ENCODE measurements around the gene CYFIP1. TPM values are rescaled to one million over a fixed set of nuclear protein-coding genes. Genes with fewer than 3 reads are reported as not detected.

CYFIP1 gene
- total RNA-seq, 2 donors from 2014 or later: 134 to 139 TPM

DNA sequence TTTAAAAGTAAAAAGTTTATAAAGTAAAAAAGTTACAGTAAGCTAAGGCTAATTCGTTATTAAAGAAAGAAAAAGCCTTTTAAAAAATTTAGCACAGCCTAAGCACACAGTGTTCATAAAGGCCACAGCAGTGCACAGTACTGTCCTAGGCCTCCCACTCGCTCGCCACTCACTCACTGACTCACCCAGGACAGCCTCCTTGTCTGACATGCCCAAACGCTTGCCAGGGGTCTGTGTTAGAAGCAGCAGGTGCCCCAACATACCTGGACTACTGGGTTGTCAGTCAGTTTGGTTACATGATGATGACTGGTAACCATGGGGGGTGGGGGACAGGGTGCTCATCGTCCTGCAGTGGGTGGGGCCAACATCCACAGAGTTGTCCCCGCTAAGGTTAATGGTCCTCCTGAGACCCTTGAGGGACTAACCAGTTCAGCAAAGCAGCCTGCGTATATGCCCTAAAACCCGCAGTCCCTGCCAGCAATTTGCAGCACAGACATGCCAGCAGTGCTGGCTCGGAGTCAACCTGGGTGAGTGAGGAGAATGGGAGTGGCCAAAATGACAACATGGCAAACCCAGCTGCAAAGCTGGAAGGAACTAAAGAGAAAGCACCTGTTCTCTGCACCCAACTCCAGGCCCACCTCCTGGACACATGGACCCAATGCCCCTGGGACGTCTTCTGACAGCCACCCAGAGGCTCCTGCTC is 49.2 kb downstream of the CYFIP1 start:
- WGBS, 2 experiments (ENCODE audit: insufficient coverage in 1 of 2, insufficient read length in 1 of 2): 92 to 93% methylated on average over 7 to 10 of the region's 10 CpGs
- peaks cover 60% of the 10 kb centered on the region for H3K36me3 Mint-ChIP-seq (ENCODE audit: low read depth)
- H3K4me3 Mint-ChIP-seq: no peak overlapping the region
- no peak overlapping the region for H3K4me3 ChIP-seq (ENCODE audit: low read length)
- H3K27me3 ChIP-seq (ENCODE audit: control insufficient read depth, insufficient read depth, low read length, poor library complexity, severe bottlenecking): no peaks in the 10 kb centered on the region
- H3K27ac Mint-ChIP-seq: no peak overlapping the region
- no peaks in the 10 kb centered on the region for H3K9me3 Mint-ChIP-seq
- no peaks in the 10 kb centered on the region for H3K27me3 Mint-ChIP-seq (ENCODE audit: insufficient read depth)
- H3K27ac ChIP-seq (ENCODE audit: low read depth, low read length): no peak overlapping the region
- peaks cover 45% of the 10 kb centered on the region for H3K36me3 ChIP-seq (ENCODE audit: control insufficient read depth, insufficient read depth, low read length)
- H3K9me3 ChIP-seq (ENCODE audit: control insufficient read depth, low read length): no peaks in the 10 kb centered on the region
- H3K4me1 ChIP-seq (ENCODE audit: control insufficient read depth, insufficient read depth, low read length): no peaks in the 10 kb centered on the region
- no peak for DNase-seq
- no peaks in the 10 kb centered on the region for H3K4me1 Mint-ChIP-seq
- no peak overlapping the region for H3K9ac ChIP-seq (ENCODE audit: extremely low read depth, low read length, poor library complexity, severe bottlenecking)
- TF ChIP-seq, protein P1, sequence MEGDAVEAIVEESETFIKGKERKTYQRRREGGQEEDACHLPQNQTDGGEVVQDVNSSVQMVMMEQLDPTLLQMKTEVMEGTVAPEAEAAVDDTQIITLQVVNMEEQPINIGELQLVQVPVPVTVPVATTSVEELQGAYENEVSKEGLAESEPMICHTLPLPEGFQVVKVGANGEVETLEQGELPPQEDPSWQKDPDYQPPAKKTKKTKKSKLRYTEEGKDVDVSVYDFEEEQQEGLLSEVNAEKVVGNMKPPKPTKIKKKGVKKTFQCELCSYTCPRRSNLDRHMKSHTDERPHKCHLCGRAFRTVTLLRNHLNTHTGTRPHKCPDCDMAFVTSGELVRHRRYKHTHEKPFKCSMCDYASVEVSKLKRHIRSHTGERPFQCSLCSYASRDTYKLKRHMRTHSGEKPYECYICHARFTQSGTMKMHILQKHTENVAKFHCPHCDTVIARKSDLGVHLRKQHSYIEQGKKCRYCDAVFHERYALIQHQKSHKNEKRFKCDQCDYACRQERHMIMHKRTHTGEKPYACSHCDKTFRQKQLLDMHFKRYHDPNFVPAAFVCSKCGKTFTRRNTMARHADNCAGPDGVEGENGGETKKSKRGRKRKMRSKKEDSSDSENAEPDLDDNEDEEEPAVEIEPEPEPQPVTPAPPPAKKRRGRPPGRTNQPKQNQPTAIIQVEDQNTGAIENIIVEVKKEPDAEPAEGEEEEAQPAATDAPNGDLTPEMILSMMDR (conservative IDR thresholded peaks at IDR 0.05): no peak

DNA sequence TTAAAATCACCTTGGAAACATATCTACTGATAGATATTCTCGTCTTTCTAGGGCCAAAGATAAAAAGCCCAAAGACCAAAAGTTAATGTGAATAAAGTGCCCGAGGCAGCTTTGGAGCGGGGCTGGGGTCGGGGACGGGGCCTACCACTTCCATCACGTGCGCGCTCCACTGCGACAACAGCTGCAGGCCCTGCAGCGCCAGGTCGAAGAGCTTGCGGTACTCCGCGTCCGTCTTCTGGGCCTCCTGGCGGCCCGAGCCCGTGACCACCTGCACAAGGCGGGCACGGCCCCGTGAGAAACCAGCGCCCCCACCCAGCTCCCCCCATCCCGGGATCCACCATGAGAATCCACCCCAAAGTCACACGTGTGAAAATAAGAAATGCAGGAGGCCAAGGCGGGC is 52.4 kb downstream of the CYFIP1 start:
- no peak overlapping the region for H3K27ac ChIP-seq (ENCODE audit: low read depth, low read length)
- WGBS, 2 experiments (ENCODE audit: insufficient coverage in 1 of 2, insufficient read length in 1 of 2): 96 to 98% methylated on average over 5 to 25 of the region's 25 CpGs

DNA sequence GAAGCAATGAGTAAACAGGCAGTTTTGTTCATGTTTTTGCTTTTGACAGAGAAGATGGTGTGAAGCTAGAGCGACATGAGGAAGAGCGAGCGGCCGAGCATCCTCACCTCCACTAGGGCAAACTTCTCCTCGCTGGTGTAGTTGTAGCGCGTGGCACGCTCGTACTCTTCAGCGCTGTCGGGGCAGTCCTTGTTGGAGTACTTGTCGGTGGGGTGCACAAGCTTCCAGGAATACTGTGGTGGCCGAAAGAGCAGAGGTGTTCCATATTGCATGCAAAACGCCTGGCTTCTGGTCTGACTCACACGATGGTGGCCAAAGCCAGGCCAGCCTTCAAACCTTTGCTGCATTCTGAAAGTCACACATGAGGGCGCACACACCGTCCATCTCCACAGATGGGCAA is 54.3 kb downstream of the CYFIP1 start:
- Histone ChIP-seq H3K36me3 (ENCODE audit: control insufficient read depth, insufficient read depth, low read length) (peaks cover 43% of the 10 kb centered on the region), H3K27me3 (ENCODE audit: control insufficient read depth, insufficient read depth, low read length, poor library complexity, severe bottlenecking) (no peaks in the 10 kb centered on the region), H3K4me3 (ENCODE audit: low read length) (no peak overlapping the region), H3K9ac (ENCODE audit: extremely low read depth, low read length, poor library complexity, severe bottlenecking) (no peak overlapping the region), H3K4me1 (ENCODE audit: control insufficient read depth, insufficient read depth, low read length) (no peaks in the 10 kb centered on the region), H3K27ac (ENCODE audit: low read depth, low read length) (no peak overlapping the region), H3K9me3 (ENCODE audit: control insufficient read depth, low read length) (no peaks in the 10 kb centered on the region)
- H3K4me3 Mint-ChIP-seq: no peak overlapping the region
- no peak for DNase-seq
- H3K4me1 Mint-ChIP-seq: no peaks in the 10 kb centered on the region
- peaks cover 56% of the 10 kb centered on the region for H3K36me3 Mint-ChIP-seq (ENCODE audit: low read depth)
- H3K27ac Mint-ChIP-seq: no peak overlapping the region
- TF ChIP-seq, protein P1 (conservative IDR thresholded peaks at IDR 0.05): no peak
- 94 to 97% methylated on average over 17 of the region's 17 CpGs for WGBS, 2 experiments (ENCODE audit: insufficient coverage in 1 of 2, insufficient read length in 1 of 2)
- no peaks in the 10 kb centered on the region for H3K9me3 Mint-ChIP-seq
- no peaks in the 10 kb centered on the region for H3K27me3 Mint-ChIP-seq (ENCODE audit: insufficient read depth)

More for the DNA sequence above, 52.4 kb downstream of the CYFIP1 start:
- Mint-ChIP-seq H3K9me3 (no peaks in the 10 kb centered on the region), H3K4me1 (no peaks in the 10 kb centered on the region), H3K27me3 (ENCODE audit: insufficient read depth) (no peaks in the 10 kb centered on the region), H3K36me3 (ENCODE audit: low read depth) (peaks cover 61% of the 10 kb centered on the region), H3K27ac (no peak overlapping the region), H3K4me3 (no peak overlapping the region)
- DNase-seq: no peak
- no peaks in the 10 kb centered on the region for H3K27me3 ChIP-seq (ENCODE audit: control insufficient read depth, insufficient read depth, low read length, poor library complexity, severe bottlenecking)
- TF ChIP-seq, protein P1 (conservative IDR thresholded peaks at IDR 0.05): no peak
- H3K9me3 ChIP-seq (ENCODE audit: control insufficient read depth, low read length): no peaks in the 10 kb centered on the region
- no peak overlapping the region for H3K9ac ChIP-seq (ENCODE audit: extremely low read depth, low read length, poor library complexity, severe bottlenecking)
- H3K36me3 ChIP-seq (ENCODE audit: control insufficient read depth, insufficient read depth, low read length): peaks cover 45% of the 10 kb centered on the region
- H3K4me1 ChIP-seq (ENCODE audit: control insufficient read depth, insufficient read depth, low read length): no peaks in the 10 kb centered on the region
- H3K4me3 ChIP-seq (ENCODE audit: low read length): no peak overlapping the region
